GM23338 (cell line): ENCODE data around the gene COX15. TPM values are rescaled to one million over a fixed set of nuclear protein-coding genes. Genes with fewer than 3 reads are reported as not detected.

Source experiments
- ATAC-seq: fragments of 200-7000 bp; cut with Tn5 transposase; 3 replicates; pipeline ENCODE4 v1.9.1; 2020
- DNase-seq: peaks from one replicate; pipeline ENCODE4 v3.0.0-alpha.2; 2015; ENCODE audit warnings: low spot score
- H2AFZ ChIP-seq: fragments of 200-600 bp; sonication (generic); 2 replicates; pipeline ENCODE4 v1.8.0; 2016; ENCODE audit warnings: antibody characterized with exemption, mild to moderate bottlenecking, moderate library complexity
- H3F3A ChIP-seq: fragments of 200-600 bp; sonication (generic); replicated peaks from 2 replicates; pipeline ENCODE4 v1.8.0; 2017; ENCODE audit warnings: antibody characterized with exemption, mixed run types, low read depth
- H3K27ac ChIP-seq: fragments of 200-600 bp; sonication (generic); 2 replicates; pipeline ENCODE4 v1.6.1; 2016; ENCODE audit warnings: low read depth
- H3K27me3 ChIP-seq: fragments of 200-600 bp; sonication (generic); 2 replicates; pipeline ENCODE4 v1.8.0; 2016; ENCODE audit warnings: mild to moderate bottlenecking, mixed run types, moderate library complexity; ENCODE audit not compliant: insufficient read depth
- H3K36me3 ChIP-seq: fragments of 200-600 bp; sonication (generic); 2 replicates; pipeline ENCODE4 v1.8.0; 2016; ENCODE audit warnings: mild to moderate bottlenecking; ENCODE audit not compliant: insufficient read depth
- H3K4me1 ChIP-seq: fragments of 200-600 bp; sonication (generic); 2 replicates; pipeline ENCODE4 v1.8.0; 2016; ENCODE audit warnings: mild to moderate bottlenecking, moderate library complexity; ENCODE audit not compliant: insufficient read depth
- H3K4me2 ChIP-seq: fragments of 200-600 bp; sonication (generic); 2 replicates; pipeline ENCODE4 v1.7.1; 2017; ENCODE audit warnings: mixed run types
- H3K4me3 ChIP-seq: fragments of 200-600 bp; sonication (generic); 2 replicates; pipeline ENCODE4 v1.6.1; 2016; ENCODE audit warnings: mixed run types
- H3K79me2 ChIP-seq: fragments of 200-600 bp; sonication (generic); replicated peaks from 2 replicates; pipeline ENCODE4 v1.8.0; 2017; ENCODE audit warnings: mild to moderate bottlenecking; ENCODE audit not compliant: insufficient read depth
- H3K9me2 ChIP-seq: fragments of 200-600 bp; sonication (generic); 2 replicates; pipeline ENCODE4 v1.8.0; 2017; ENCODE audit not compliant: insufficient read depth
- H4K20me1 ChIP-seq: fragments of 200-600 bp; sonication (generic); replicated peaks from 2 replicates; pipeline ENCODE4 v1.8.0; 2017; ENCODE audit warnings: mild to moderate bottlenecking; ENCODE audit not compliant: insufficient read depth
- H3K27ac Mint-ChIP-seq: 2 replicates; pipeline ENCODE4 v1.8.0; 2020; ENCODE audit warnings: inconsistent platforms, mild to moderate bottlenecking, moderate library complexity, mixed read lengths
- H3K27me3 Mint-ChIP-seq: 3 replicates; pipeline ENCODE4 v1.8.0; 2022; ENCODE audit warnings: low read depth, mild to moderate bottlenecking, moderate library complexity, mixed read lengths, inconsistent platforms; ENCODE audit not compliant: insufficient read depth, poor library complexity
- H3K36me3 Mint-ChIP-seq: 3 replicates; pipeline ENCODE4 v1.8.0; 2021; ENCODE audit warnings: low read depth, mild to moderate bottlenecking, inconsistent platforms, moderate library complexity, mixed read lengths
- H3K4me1 Mint-ChIP-seq: 3 replicates; pipeline ENCODE4 v1.8.0; 2020; ENCODE audit warnings: mild to moderate bottlenecking, inconsistent platforms, mixed read lengths
- H3K4me3 Mint-ChIP-seq: 3 replicates; pipeline ENCODE4 v1.8.0; 2021; ENCODE audit warnings: moderate library complexity, mild to moderate bottlenecking, inconsistent platforms, mixed read lengths
- H3K9me3 Mint-ChIP-seq: 3 replicates; pipeline ENCODE4 v1.8.0; 2020; ENCODE audit warnings: moderate library complexity, mild to moderate bottlenecking, inconsistent platforms, mixed read lengths
- CREB1 ChIP-seq: fragments of 250-450 bp; sonication (Bioruptor Pico); IDR thresholded peaks from 2 replicates; pipeline ENCODE4 v1.5.0; 2020; ENCODE audit warnings: low read depth, mild to moderate bottlenecking, moderate library complexity
- CTCF ChIP-seq, 2 experiments: fragments of 200-600 bp in 1 of 2; sonication (generic) in 1 of 2; conservative IDR thresholded peaks; 2 replicates each; pipeline versions ENCODE4 v1.5.1 to v1.6.1; 2016 to 2017; ENCODE audit warnings: antibody characterized with exemption in 2 of 2, low read depth in 2 of 2, mild to moderate bottlenecking in 2 of 2, moderate library complexity in 1 of 2
- EZH2 ChIP-seq: fragments of 200-600 bp; sonication (generic); IDR thresholded peaks from one replicate; pipeline ENCODE4 v1.8.0; 2017; ENCODE audit warnings: antibody characterized with exemption, mild to moderate bottlenecking, low read depth; ENCODE audit not compliant: unreplicated experiment
- EZH2phosphoT487 ChIP-seq: fragments of 200-600 bp; sonication (generic); IDR thresholded peaks from one replicate; pipeline ENCODE4 v1.8.1; 2018; ENCODE audit warnings: antibody characterized with exemption; ENCODE audit not compliant: unreplicated experiment
- JUNB ChIP-seq: IDR thresholded peaks from one replicate; pipeline ENCODE4 v1.6.1; 2016; ENCODE audit warnings: antibody characterized with exemption; ENCODE audit not compliant: unreplicated experiment
- NANOG ChIP-seq: IDR thresholded peaks from 2 replicates; pipeline ENCODE4 v1.6.1; 2016; ENCODE audit warnings: antibody characterized with exemption, borderline replicate concordance
- POLR2AphosphoS5 ChIP-seq: IDR thresholded peaks from 2 replicates; pipeline ENCODE4 v1.6.1; 2016; ENCODE audit warnings: antibody characterized with exemption, low read depth
- STAT1 ChIP-seq: IDR thresholded peaks from one replicate; pipeline ENCODE4 v1.6.1; 2016; ENCODE audit warnings: antibody characterized with exemption; ENCODE audit not compliant: unreplicated experiment
- ZNF114 ChIP-seq: fragments of 250-450 bp; sonication (Bioruptor Pico); IDR thresholded peaks from 2 replicates; pipeline ENCODE4 v1.5.0; 2020; ENCODE audit warnings: mild to moderate bottlenecking, moderate library complexity
- ZNF331 ChIP-seq: fragments of 250-450 bp; sonication (Bioruptor Pico); IDR thresholded peaks from 2 replicates; pipeline ENCODE4 v1.5.0; 2020; ENCODE audit warnings: low read depth, mild to moderate bottlenecking, moderate library complexity
- polyA plus RNA-seq: library from polyadenylated mRNA; unstranded; fragments of >200 nt; fragmentation: Nextera tagmentation; extraction: Ambion mirVana; gene quantifications from 2 replicates; pipeline ENCODE4 v1.2.1, GENCODE V29; 2016
- total RNA-seq: library from RNA; depleted of rRNA; stranded (reverse); fragments of >200 nt; shearing (Covaris generic); gene quantifications from 2 replicates; pipeline ENCODE4 v1.2.3, GENCODE V29; 2014
- TF ChIP-seq, protein P1 (sequence below): IDR thresholded peaks from one replicate; pipeline ENCODE4 v1.6.1; 2018; ENCODE audit warnings: antibody characterized with exemption; ENCODE audit not compliant: unreplicated experiment
- TF ChIP-seq, protein P2 (sequence below): fragments of 250-450 bp; sonication (Bioruptor Pico); IDR thresholded peaks from 2 replicates; pipeline ENCODE4 v1.5.0; 2020; ENCODE audit warnings: mild to moderate bottlenecking, moderate library complexity
- TF ChIP-seq, protein P3 (sequence below): IDR thresholded peaks from 2 replicates; pipeline ENCODE4 v1.6.1; 2016; ENCODE audit warnings: antibody characterized with exemption

COX15 gene
- total and polyA plus RNA-seq, 2 experiments from 2014 or later: 22.3 to 38.1 TPM

- Histone ChIP-seq H4K20me1 (no peaks in the 10 kb centered on the region), H3K27me3 (no peaks in the 10 kb centered on the region), H3F3A (no peaks in the 10 kb centered on the region), H3K4me1 (no peaks in the 10 kb centered on the region), H3K36me3 (peaks cover 4% of the 10 kb centered on the region; the same call in 1 of the 2 replicates), H3K9me2 (no peaks in the 10 kb centered on the region), H3K27ac (no peak overlapping the region), H3K79me2 (no peaks in the 10 kb centered on the region), H3K4me3 (no peak overlapping the region), H3K4me2 (no peak overlapping the region), H2AFZ (no peak overlapping the region)
- H3K4me1 Mint-ChIP-seq: no peaks in the 10 kb centered on the region
- no peaks in the 10 kb centered on the region for H3K27me3 Mint-ChIP-seq
- TF ChIP-seq, protein P1, sequence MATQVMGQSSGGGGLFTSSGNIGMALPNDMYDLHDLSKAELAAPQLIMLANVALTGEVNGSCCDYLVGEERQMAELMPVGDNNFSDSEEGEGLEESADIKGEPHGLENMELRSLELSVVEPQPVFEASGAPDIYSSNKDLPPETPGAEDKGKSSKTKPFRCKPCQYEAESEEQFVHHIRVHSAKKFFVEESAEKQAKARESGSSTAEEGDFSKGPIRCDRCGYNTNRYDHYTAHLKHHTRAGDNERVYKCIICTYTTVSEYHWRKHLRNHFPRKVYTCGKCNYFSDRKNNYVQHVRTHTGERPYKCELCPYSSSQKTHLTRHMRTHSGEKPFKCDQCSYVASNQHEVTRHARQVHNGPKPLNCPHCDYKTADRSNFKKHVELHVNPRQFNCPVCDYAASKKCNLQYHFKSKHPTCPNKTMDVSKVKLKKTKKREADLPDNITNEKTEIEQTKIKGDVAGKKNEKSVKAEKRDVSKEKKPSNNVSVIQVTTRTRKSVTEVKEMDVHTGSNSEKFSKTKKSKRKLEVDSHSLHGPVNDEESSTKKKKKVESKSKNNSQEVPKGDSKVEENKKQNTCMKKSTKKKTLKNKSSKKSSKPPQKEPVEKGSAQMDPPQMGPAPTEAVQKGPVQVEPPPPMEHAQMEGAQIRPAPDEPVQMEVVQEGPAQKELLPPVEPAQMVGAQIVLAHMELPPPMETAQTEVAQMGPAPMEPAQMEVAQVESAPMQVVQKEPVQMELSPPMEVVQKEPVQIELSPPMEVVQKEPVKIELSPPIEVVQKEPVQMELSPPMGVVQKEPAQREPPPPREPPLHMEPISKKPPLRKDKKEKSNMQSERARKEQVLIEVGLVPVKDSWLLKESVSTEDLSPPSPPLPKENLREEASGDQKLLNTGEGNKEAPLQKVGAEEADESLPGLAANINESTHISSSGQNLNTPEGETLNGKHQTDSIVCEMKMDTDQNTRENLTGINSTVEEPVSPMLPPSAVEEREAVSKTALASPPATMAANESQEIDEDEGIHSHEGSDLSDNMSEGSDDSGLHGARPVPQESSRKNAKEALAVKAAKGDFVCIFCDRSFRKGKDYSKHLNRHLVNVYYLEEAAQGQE: no peak
- no peak for TF ChIP-seq ZNF114 (CRISPR knock-in tag)
- no peak for TF ChIP-seq POLR2AphosphoS5
- no peak for TF ChIP-seq NANOG
- TF ChIP-seq CREB1: no peak
- no peak for TF ChIP-seq EZH2phosphoT487
- TF ChIP-seq EZH2: no peak
- no peak for TF ChIP-seq STAT1
- no peak for TF ChIP-seq JUNB
- no peak for TF ChIP-seq ZNF331 (CRISPR knock-in tag)
- TF ChIP-seq, protein P2, sequence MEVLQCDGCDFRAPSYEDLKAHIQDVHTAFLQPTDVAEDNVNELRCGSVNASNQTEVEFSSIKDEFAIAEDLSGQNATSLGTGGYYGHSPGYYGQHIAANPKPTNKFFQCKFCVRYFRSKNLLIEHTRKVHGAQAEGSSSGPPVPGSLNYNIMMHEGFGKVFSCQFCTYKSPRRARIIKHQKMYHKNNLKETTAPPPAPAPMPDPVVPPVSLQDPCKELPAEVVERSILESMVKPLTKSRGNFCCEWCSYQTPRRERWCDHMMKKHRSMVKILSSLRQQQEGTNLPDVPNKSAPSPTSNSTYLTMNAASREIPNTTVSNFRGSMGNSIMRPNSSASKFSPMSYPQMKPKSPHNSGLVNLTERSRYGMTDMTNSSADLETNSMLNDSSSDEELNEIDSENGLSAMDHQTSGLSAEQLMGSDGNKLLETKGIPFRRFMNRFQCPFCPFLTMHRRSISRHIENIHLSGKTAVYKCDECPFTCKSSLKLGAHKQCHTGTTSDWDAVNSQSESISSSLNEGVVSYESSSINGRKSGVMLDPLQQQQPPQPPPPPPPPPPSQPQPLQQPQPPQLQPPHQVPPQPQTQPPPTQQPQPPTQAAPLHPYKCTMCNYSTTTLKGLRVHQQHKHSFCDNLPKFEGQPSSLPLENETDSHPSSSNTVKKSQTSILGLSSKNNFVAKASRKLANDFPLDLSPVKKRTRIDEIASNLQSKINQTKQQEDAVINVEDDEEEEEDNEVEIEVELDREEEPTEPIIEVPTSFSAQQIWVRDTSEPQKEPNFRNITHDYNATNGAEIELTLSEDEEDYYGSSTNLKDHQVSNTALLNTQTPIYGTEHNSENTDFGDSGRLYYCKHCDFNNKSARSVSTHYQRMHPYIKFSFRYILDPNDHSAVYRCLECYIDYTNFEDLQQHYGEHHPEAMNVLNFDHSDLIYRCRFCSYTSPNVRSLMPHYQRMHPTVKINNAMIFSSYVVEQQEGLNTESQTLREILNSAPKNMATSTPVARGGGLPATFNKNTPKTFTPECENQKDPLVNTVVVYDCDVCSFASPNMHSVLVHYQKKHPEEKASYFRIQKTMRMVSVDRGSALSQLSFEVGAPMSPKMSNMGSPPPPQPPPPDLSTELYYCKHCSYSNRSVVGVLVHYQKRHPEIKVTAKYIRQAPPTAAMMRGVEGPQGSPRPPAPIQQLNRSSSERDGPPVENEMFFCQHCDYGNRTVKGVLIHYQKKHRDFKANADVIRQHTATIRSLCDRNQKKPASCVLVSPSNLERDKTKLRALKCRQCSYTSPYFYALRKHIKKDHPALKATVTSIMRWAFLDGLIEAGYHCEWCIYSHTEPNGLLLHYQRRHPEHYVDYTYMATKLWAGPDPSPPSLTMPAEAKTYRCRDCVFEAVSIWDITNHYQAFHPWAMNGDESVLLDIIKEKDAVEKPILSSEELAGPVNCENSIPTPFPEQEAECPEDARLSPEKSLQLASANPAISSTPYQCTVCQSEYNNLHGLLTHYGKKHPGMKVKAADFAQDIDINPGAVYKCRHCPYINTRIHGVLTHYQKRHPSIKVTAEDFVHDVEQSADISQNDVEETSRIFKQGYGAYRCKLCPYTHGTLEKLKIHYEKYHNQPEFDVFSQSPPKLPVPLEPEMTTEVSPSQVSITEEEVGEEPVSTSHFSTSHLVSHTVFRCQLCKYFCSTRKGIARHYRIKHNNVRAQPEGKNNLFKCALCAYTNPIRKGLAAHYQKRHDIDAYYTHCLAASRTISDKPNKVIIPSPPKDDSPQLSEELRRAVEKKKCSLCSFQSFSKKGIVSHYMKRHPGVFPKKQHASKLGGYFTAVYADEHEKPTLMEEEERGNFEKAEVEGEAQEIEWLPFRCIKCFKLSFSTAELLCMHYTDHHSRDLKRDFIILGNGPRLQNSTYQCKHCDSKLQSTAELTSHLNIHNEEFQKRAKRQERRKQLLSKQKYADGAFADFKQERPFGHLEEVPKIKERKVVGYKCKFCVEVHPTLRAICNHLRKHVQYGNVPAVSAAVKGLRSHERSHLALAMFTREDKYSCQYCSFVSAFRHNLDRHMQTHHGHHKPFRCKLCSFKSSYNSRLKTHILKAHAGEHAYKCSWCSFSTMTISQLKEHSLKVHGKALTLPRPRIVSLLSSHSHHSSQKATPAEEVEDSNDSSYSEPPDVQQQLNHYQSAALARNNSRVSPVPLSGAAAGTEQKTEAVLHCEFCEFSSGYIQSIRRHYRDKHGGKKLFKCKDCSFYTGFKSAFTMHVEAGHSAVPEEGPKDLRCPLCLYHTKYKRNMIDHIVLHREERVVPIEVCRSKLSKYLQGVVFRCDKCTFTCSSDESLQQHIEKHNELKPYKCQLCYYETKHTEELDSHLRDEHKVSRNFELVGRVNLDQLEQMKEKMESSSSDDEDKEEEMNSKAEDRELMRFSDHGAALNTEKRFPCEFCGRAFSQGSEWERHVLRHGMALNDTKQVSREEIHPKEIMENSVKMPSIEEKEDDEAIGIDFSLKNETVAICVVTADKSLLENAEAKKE: no peak
- no peak for TF ChIP-seq CTCF (conservative IDR thresholded peaks at IDR 0.05; ENCODE audit: low read depth in 2 of 2)
- TF ChIP-seq, protein P3, sequence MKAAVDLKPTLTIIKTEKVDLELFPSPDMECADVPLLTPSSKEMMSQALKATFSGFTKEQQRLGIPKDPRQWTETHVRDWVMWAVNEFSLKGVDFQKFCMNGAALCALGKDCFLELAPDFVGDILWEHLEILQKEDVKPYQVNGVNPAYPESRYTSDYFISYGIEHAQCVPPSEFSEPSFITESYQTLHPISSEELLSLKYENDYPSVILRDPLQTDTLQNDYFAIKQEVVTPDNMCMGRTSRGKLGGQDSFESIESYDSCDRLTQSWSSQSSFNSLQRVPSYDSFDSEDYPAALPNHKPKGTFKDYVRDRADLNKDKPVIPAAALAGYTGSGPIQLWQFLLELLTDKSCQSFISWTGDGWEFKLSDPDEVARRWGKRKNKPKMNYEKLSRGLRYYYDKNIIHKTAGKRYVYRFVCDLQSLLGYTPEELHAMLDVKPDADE: no peak
- no peak overlapping the region for H3K4me3 Mint-ChIP-seq
- H3K27ac Mint-ChIP-seq: no peak overlapping the region
- no peaks in the 10 kb centered on the region for H3K36me3 Mint-ChIP-seq
- DNase-seq: no peak
- H3K9me3 Mint-ChIP-seq: no peaks in the 10 kb centered on the region
- ATAC-seq: no peak
These were observed 46.3 kb downstream of the COX15 start for GRCh38 chr10:99685597-99685967.
